ENCODE data around the gene FBXL13. TPM values are rescaled to one million over a fixed set of nuclear protein-coding genes. Genes with fewer than 3 reads are reported as not detected.
"Not testable (repeated sequence)": the region's sequence is repeated elsewhere in the genome, so short reads cannot be mapped to it uniquely, and the experiment has no call there.

Gene FBXL13
- total and polyA plus RNA-seq, 2 experiments from 2014 or later: 1.2 to 2.5 TPM

GRCh38 chr7:102903576-102903975 lies 171.0 kb downstream of the FBXL13 start:
- not testable (repeated sequence) for H3K4me3 ChIP-seq; H3K27ac Mint-ChIP-seq; H3F3A ChIP-seq (replicated peaks; ENCODE audit: low read depth); H3K27me3 Mint-ChIP-seq (ENCODE audit: insufficient read depth, low read depth, poor library complexity); H3K36me3 ChIP-seq (ENCODE audit: insufficient read depth); H3K4me3 Mint-ChIP-seq; H3K4me2 ChIP-seq; H3K9me2 ChIP-seq (ENCODE audit: insufficient read depth); ATAC-seq; H3K79me2 ChIP-seq (replicated peaks; ENCODE audit: insufficient read depth); H3K36me3 Mint-ChIP-seq (ENCODE audit: low read depth); H3K9me3 Mint-ChIP-seq; DNase-seq (ENCODE audit: low spot score); H3K4me1 ChIP-seq (ENCODE audit: insufficient read depth); H3K27ac ChIP-seq (ENCODE audit: low read depth); H4K20me1 ChIP-seq (replicated peaks; ENCODE audit: insufficient read depth); H3K27me3 ChIP-seq (ENCODE audit: insufficient read depth); H3K4me1 Mint-ChIP-seq; H2AFZ ChIP-seq

DNA sequence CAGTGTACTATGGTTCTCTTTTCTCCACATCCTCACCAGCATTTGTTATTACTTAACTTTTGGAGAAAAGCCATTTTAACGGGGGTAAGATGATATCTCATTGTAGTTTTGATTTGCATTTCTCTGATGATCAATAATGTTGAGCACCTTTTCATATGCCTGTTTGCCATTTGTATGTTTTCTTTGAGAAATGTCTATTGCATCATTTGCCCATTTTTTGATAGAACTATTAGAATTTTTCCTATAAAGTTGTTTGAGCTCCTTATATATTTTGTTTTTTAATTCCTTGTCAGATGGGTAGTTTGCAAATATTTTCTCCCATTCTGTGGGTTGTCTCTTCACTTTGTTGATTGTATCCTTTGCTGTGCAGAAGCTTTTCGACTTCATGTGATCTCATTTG lies 172.5 kb downstream of the FBXL13 start:
- H3K27ac Mint-ChIP-seq; H3K36me3 ChIP-seq (ENCODE audit: insufficient read depth); H3K9me3 Mint-ChIP-seq; H3K4me2 ChIP-seq; H3K4me3 Mint-ChIP-seq; H3F3A ChIP-seq (replicated peaks; ENCODE audit: low read depth); H3K36me3 Mint-ChIP-seq (ENCODE audit: low read depth); H3K4me3 ChIP-seq; H3K4me1 Mint-ChIP-seq; H3K79me2 ChIP-seq (replicated peaks; ENCODE audit: insufficient read depth); H3K27me3 Mint-ChIP-seq (ENCODE audit: insufficient read depth, low read depth, poor library complexity); H3K27ac ChIP-seq (ENCODE audit: low read depth); ATAC-seq; H3K4me1 ChIP-seq (ENCODE audit: insufficient read depth); H4K20me1 ChIP-seq (replicated peaks; ENCODE audit: insufficient read depth); H3K27me3 ChIP-seq (ENCODE audit: insufficient read depth); DNase-seq (ENCODE audit: low spot score); H3K9me2 ChIP-seq (ENCODE audit: insufficient read depth); H2AFZ ChIP-seq: not testable (repeated sequence)

DNA sequence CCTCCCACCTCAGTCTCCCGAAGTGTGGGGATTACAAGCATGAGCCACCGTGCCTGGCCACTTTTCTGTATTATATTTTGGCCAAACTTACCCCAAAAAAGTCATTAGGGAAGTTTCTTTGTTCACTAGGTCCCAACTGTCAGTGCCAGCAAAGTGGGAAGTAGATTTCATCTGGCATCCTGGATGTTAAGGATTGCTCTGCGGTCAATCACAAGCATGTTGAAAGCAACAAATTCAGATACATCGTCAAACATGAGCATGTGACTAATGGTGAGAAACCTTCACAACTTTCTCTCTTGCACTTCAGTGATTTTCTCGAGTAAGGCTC lies 176.1 kb downstream of the FBXL13 start:
- Histone ChIP-seq H4K20me1 (replicated peaks; ENCODE audit: insufficient read depth) (no peaks in the 10 kb centered on the region), H2AFZ (no peak overlapping the region), H3K27ac (ENCODE audit: low read depth) (no peak overlapping the region), H3F3A (replicated peaks; ENCODE audit: low read depth) (no peaks in the 10 kb centered on the region), H3K4me1 (ENCODE audit: insufficient read depth) (no peaks in the 10 kb centered on the region; the same call in 1 of the 2 replicates), H3K9me2 (ENCODE audit: insufficient read depth) (peaks cover 4% of the 10 kb centered on the region), H3K27me3 (ENCODE audit: insufficient read depth) (no peaks in the 10 kb centered on the region), H3K4me2 (no peak overlapping the region), H3K79me2 (replicated peaks; ENCODE audit: insufficient read depth) (no peaks in the 10 kb centered on the region), H3K4me3 (no peak overlapping the region), H3K36me3 (ENCODE audit: insufficient read depth) (no peaks in the 10 kb centered on the region)
- H3K4me1 Mint-ChIP-seq: no peaks in the 10 kb centered on the region; the same call in 1 of the 3 replicates
- DNase-seq (ENCODE audit: low spot score): no peak
- no peaks in the 10 kb centered on the region for H3K36me3 Mint-ChIP-seq (ENCODE audit: low read depth)
- ATAC-seq: no peak
- peaks cover 4% of the 10 kb centered on the region for H3K27me3 Mint-ChIP-seq (ENCODE audit: insufficient read depth, low read depth, poor library complexity)
- H3K27ac Mint-ChIP-seq: no peak overlapping the region
- no peak overlapping the region for H3K4me3 Mint-ChIP-seq
- no peak for TF ChIP-seq CTCF (conservative IDR thresholded peaks at IDR 0.05; ENCODE audit: low read depth in 2 of 2)
- TF ChIP-seq POLR2AphosphoS5 (IDR thresholded peaks at IDR 0.05; ENCODE audit: low read depth): no peak
- no peak for TF ChIP-seq EZH2 (IDR thresholded peaks at IDR 0.05; ENCODE audit: low read depth, unreplicated experiment)
- TF ChIP-seq NANOG (IDR thresholded peaks at IDR 0.05; ENCODE audit: borderline replicate concordance): no peak
- TF ChIP-seq JUNB (IDR thresholded peaks at IDR 0.05; ENCODE audit: unreplicated experiment): no peak
- H3K9me3 Mint-ChIP-seq: no peaks in the 10 kb centered on the region

All from GM23338 (cell line).